HepG2 (cell line): Measurements from ENCODE around the gene NEDD4L. TPM values are rescaled to one million over a fixed set of nuclear protein-coding genes. Genes with fewer than 3 reads are reported as not detected.

Experiments
- ATAC-seq: fragments of 200-7000 bp; cut with Tn5 transposase; 3 replicates; pipeline ENCODE4 v1.9.1; 2020; ENCODE audit warnings: mild to moderate bottlenecking, moderate library complexity
- BruUV-seq: library from RNA; stranded (reverse); fragments of 400-500 nt; replicated peaks from 2 replicates; lab custom pipeline; 2021; lab: Mats Ljungman, UMichigan
- CTCF ChIA-PET: fragments of 300-600 bp; formaldehyde crosslinking; extraction: SDS; loops from one replicate; lab custom pipeline; 2021; ENCODE audit warnings: low total read pairs, inconsistent platforms, low intra/inter-chr PET ratio; lab: Yijun Ruan, JAX
- POLR2A ChIA-PET: fragments of 350-600 bp; sonication (Branson Sonifier 250); formaldehyde crosslinking; loops from one replicate; lab custom pipeline; 2020; ENCODE audit warnings: antibody characterized with exemption, inconsistent platforms; lab: Yijun Ruan, JAX
- DNase-seq: peaks from one replicate; pipeline ENCODE4 v3.0.0-alpha.2; 2015; ENCODE audit warnings: low spot score
- FAIRE-seq: peaks from 3 replicates; lab custom pipeline; 2011; peaks lifted over from hg19 to GRCh38; lab: Jason Lieb, UNC
- H2AFZ ChIP-seq: one replicate; pipeline ENCODE4 v1.6.1; 2011; ENCODE audit warnings: low read length, inconsistent platforms
- H3K27ac ChIP-seq: fragments of 300-600 bp; 3 replicates; pipeline ENCODE4 v1.8.0; 2011; ENCODE audit warnings: mixed run types, mild to moderate bottlenecking, mixed read lengths, low read length, inconsistent platforms; ENCODE audit not compliant: insufficient read depth; ENCODE audit errors: extremely low read length
- H3K27me3 ChIP-seq, 2 experiments: fragments of 200-600 bp in 1 of 2; 2 replicates in 1 of 2; 3 replicates in 1 of 2; pipeline versions ENCODE4 v1.6.0 to v1.8.0; 2011; ENCODE audit warnings: low read length in 2 of 2, mild to moderate bottlenecking in 2 of 2, moderate library complexity in 2 of 2, inconsistent platforms in 1 of 2; ENCODE audit not compliant: insufficient read depth in 2 of 2, control insufficient read depth in 1 of 2
- H3K36me3 ChIP-seq, 2 experiments: fragments of 200-600 bp in 1 of 2; replicated peaks in 1 of 2; 2 replicates in 1 of 2; 3 replicates in 1 of 2; pipeline versions ENCODE4 v1.5.1 to v1.8.0; 2011; ENCODE audit warnings: low read length in 2 of 2, inconsistent platforms in 1 of 2; ENCODE audit not compliant: insufficient read depth in 2 of 2, control insufficient read depth in 1 of 2
- H3K4me1 ChIP-seq: 2 replicates; pipeline ENCODE4 v1.5.1; 2012; ENCODE audit warnings: low read length, inconsistent platforms; ENCODE audit not compliant: insufficient read depth
- H3K4me2 ChIP-seq: 2 replicates; pipeline ENCODE4 v1.6.0; 2011; ENCODE audit warnings: low read depth, low read length, inconsistent platforms
- H3K4me3 ChIP-seq, 3 experiments: fragments of 200-600 bp in 1 of 3; sonication (generic), shearing (Covaris generic) in 1 of 3; replicated peaks in 1 of 3; 2 replicates each; pipeline ENCODE4 v1.5.1; 2011 to 2016; ENCODE audit warnings: low read length in 3 of 3, inconsistent platforms in 2 of 3, low read depth in 2 of 3, mild to moderate bottlenecking in 2 of 3, control low read depth in 1 of 3, mixed read lengths in 1 of 3; ENCODE audit not compliant: insufficient read depth in 1 of 3
- H3K79me2 ChIP-seq: one replicate; pipeline ENCODE4 v1.6.1; 2011; ENCODE audit warnings: low read length, inconsistent platforms; ENCODE audit not compliant: insufficient read depth
- H3K9ac ChIP-seq: 2 replicates; pipeline ENCODE4 v1.6.0; 2011; ENCODE audit warnings: mild to moderate bottlenecking, low read depth, low read length, inconsistent platforms; ENCODE audit not compliant: insufficient read depth
- H3K9me3 ChIP-seq: 2 replicates; pipeline ENCODE4 v1.5.1; 2012; ENCODE audit warnings: mild to moderate bottlenecking, low read length
- H4K20me1 ChIP-seq: 2 replicates; pipeline ENCODE4 v1.6.0; 2011; ENCODE audit warnings: inconsistent platforms, mild to moderate bottlenecking, low read length, moderate library complexity; ENCODE audit not compliant: insufficient read depth
- BRCA1 ChIP-seq: sonication (generic); formaldehyde crosslinking; IDR thresholded peaks from 2 replicates; pipeline ENCODE4 v1.4.0; 2020; ENCODE audit warnings: missing genetic modification reagents
- DNMT1 ChIP-seq: sonication (generic); formaldehyde crosslinking; IDR thresholded peaks from 2 replicates; pipeline ENCODE4 v1.5.1; 2020; ENCODE audit warnings: mild to moderate bottlenecking, missing genetic modification reagents
- HNRNPH1 ChIP-seq: fragments of 200-400 bp; formaldehyde crosslinking; optimal IDR thresholded peaks from 2 replicates; pipeline ENCODE3; 2017; ENCODE audit warnings: mild to moderate bottlenecking, low read depth, low read length
- KDM4B ChIP-seq: sonication (generic); formaldehyde crosslinking; IDR thresholded peaks from 2 replicates; pipeline ENCODE4 v1.4.0; 2020; ENCODE audit warnings: missing genetic modification reagents
- MED13 ChIP-seq: sonication (generic); formaldehyde crosslinking; IDR thresholded peaks from 2 replicates; pipeline ENCODE4 v1.5.0; 2020; ENCODE audit warnings: missing genetic modification reagents
- MZF1 ChIP-seq: sonication (generic); formaldehyde crosslinking; IDR thresholded peaks from 2 replicates; pipeline ENCODE4 v1.8.1; 2023; ENCODE audit warnings: mild to moderate bottlenecking, missing genetic modification reagents, borderline replicate concordance
- RFX1 ChIP-seq: fragments of 450-650 bp; IDR thresholded peaks from 2 replicates; pipeline ENCODE4 v1.6.1; 2017
- SKI ChIP-seq: fragments of 450-650 bp; IDR thresholded peaks from one replicate; pipeline ENCODE4 v1.6.1; 2018; ENCODE audit warnings: mild to moderate bottlenecking; ENCODE audit not compliant: partially characterized antibody
- ZNF282 ChIP-seq: fragments of 450-650 bp; IDR thresholded peaks from 2 replicates; pipeline ENCODE4 v1.6.1; 2018; ENCODE audit not compliant: partially characterized antibody
- ZNF333 ChIP-seq: sonication (generic); formaldehyde crosslinking; IDR thresholded peaks from 2 replicates; pipeline ENCODE4 v1.4.0; 2020; ENCODE audit warnings: mild to moderate bottlenecking, missing genetic modification reagents, borderline replicate concordance
- ZNF652 ChIP-seq: IDR thresholded peaks from 2 replicates; pipeline ENCODE4 v1.6.1; 2016; ENCODE audit warnings: low read depth, borderline replicate concordance
- WGBS: methylation state at CpG from one replicate; pipeline ENCODE4 v1.1.6; 2017; ENCODE audit warnings: low lambda C conversion rate; 5-methylcytosine and 5-hydroxymethylcytosine counted together
- in situ Hi-C: cut with HindIII; loops from 2 replicates; pipeline ENCODE4 v1.10.0; 2017; ENCODE audit warnings: low pct_unique_long_range_greater_than_20kb; ENCODE audit not compliant: extremely low pct_ligation_motif_present
- intact Hi-C: fragments of 100-400 bp; cut with micrococcal nuclease; formaldehyde crosslinking; loops from one replicate; pipeline ENCODE4 v1.10.0; 2022; ENCODE audit not compliant: unreplicated experiment
- polyA plus RNA-seq, 8 experiments: library from polyadenylated mRNA; depleted of rRNA in 3 of 8; stranded (reverse) in 7 of 8; unstranded in 1 of 8; fragments of >200 nt; fragmentation: Illumina TruSeq in 4 of 8; extraction: Trizol in 4 of 8; gene quantifications; 2 replicates each; pipeline versions ENCODE4 v1.2.1 to v1.2.3, GENCODE V29; 2011 to 2016; ENCODE audit warnings: low read depth in 4 of 8, missing spikeins in 1 of 8, mixed read lengths in 1 of 8; ENCODE audit not compliant: insufficient read depth in 1 of 8
- total RNA-seq, 5 experiments: library from RNA; depleted of rRNA; stranded (reverse); fragments of >200 nt; fragmentation: Illumina TruSeq; extraction: Trizol; gene quantifications; 2 replicates each; pipeline ENCODE4 v1.2.3, GENCODE V29; 2016; ENCODE audit warnings: low read depth in 1 of 5
- TF ChIP-seq, protein P1 (sequence below): sonication (generic); formaldehyde crosslinking; IDR thresholded peaks from 2 replicates; pipeline ENCODE4 v1.5.0; 2020; ENCODE audit warnings: mild to moderate bottlenecking, missing genetic modification reagents
- TF ChIP-seq, protein P2 (sequence below): sonication (generic); formaldehyde crosslinking; IDR thresholded peaks from 2 replicates; pipeline ENCODE4 v1.8.1; 2023; ENCODE audit warnings: mild to moderate bottlenecking, moderate library complexity, missing genetic modification reagents
- TF ChIP-seq, protein P3 (sequence below): sonication (generic); formaldehyde crosslinking; IDR thresholded peaks from 2 replicates; pipeline ENCODE4 v1.9.0; 2021; ENCODE audit warnings: missing genetic modification reagents, mild to moderate bottlenecking, borderline replicate concordance
- TF ChIP-seq, protein P4 (sequence below): sonication (generic); formaldehyde crosslinking; IDR thresholded peaks from 2 replicates; pipeline ENCODE4 v1.5.0; 2020; ENCODE audit warnings: missing genetic modification reagents

The NEDD4L gene
- total and polyA plus RNA-seq, 2 of the 13 experiments (the other 11 are each of a cell fraction or from before 2014, with no cell fraction given), result 168 to 390 TPM

DNA sequence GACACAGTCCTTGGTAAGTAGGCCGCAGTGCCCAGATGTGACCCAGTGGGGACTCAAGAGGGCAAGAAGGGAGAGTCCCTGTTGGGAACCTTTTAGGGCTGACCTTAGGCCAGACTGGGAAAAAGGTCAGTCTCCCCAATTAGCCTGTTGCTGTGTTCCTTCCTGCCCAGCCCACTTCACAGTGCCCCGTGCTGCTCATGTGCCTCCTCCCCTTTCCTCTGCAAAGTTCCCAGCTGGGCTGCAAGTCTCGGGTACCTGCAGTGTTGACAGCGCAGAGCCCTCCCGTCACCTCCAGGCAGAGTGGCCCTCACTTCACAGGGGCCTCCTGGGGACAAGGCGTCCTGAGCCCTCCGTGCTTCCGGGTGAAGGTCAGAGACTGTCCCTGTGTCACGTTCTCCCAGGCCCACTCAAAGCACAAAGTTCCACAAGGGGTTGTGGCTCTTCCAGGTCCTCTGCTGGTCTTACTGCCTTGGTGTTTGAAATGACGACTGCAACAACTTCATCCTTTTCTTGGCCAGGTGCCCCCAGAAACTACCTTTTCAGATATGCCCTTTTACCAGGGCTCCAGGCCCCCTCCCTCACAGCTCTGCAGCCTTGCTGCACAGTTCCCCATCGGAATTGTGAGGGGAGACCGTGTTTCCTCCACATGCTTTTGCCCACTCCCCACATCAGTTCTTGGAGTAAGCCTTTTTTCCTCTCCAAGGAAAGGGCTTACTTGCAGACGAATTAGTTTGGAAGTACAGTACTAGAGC, 359.1 kb downstream of the NEDD4L start (continued):
- TF ChIP-seq, protein P1, sequence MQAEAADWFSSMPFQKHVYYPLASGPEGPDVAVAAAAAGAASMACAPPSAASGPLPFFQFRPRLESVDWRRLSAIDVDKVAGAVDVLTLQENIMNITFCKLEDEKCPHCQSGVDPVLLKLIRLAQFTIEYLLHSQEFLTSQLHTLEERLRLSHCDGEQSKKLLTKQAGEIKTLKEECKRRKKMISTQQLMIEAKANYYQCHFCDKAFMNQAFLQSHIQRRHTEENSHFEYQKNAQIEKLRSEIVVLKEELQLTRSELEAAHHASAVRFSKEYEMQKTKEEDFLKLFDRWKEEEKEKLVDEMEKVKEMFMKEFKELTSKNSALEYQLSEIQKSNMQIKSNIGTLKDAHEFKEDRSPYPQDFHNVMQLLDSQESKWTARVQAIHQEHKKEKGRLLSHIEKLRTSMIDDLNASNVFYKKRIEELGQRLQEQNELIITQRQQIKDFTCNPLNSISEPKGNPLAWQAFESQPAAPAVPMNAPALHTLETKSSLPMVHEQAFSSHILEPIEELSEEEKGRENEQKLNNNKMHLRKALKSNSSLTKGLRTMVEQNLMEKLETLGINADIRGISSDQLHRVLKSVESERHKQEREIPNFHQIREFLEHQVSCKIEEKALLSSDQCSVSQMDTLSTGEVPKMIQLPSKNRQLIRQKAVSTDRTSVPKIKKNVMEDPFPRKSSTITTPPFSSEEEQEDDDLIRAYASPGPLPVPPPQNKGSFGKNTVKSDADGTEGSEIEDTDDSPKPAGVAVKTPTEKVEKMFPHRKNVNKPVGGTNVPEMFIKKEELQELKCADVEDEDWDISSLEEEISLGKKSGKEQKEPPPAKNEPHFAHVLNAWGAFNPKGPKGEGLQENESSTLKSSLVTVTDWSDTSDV, result no peak
- TF ChIP-seq ZNF282 (no peak), ZNF333 (CRISPR knock-in tag) (peak; percentile 96), DNMT1 (peak; percentile 98; the same call in 1 of the 2 replicates), ZNF652 (CRISPR knock-in tag) (no peak), BRCA1 (CRISPR knock-in tag) (peak; percentile 67; the same call in 1 of the 2 replicates), KDM4B (CRISPR knock-in tag) (peak; percentile 73; the same call in 1 of the 2 replicates)
- TF ChIP-seq, all 625 proteins: peak for 335

DNA sequence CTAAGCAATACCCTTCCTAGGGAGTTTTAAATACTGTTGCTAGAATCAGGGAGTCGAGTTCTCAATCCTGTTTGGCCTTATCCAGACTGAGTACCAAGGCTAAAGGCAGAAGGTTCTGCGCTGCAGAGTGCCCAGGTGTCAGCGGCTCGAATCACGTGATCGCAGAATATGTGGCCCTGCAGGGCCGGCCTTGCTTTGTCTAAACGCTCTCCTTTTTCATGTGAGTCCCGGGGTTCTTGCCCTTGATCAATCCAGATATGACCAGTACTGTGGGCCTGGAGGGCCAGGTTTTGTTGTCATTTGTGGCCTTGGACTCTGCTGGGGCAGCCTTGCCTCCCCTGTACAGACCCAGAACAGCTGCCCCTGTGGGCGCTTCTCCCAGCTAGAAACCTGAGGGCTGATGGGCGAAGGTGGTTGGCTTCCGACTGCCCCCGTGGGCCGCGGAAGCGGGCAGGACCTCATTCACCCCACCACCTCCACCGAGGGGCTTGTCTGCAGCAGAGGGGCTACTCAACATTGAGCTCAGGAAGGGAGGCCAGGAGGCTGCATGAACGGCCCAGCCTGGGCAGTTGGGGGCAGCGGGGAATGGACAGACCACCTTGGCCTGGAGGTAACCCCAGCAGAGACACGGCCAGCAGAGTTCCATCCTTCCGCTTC, 359.9 kb downstream of the NEDD4L start:
- H4K20me1 ChIP-seq, result no peaks in the 10 kb centered on the region
- DNase-seq (no peak), FAIRE-seq (no peak), ATAC-seq (peak; percentile 1; the same call in 2 of the 3 replicates)
- peak overlapping the region; percentile 57 for H3K9ac ChIP-seq
- peaks cover 99% of the 10 kb centered on the region for H3K4me1 ChIP-seq
- in situ Hi-C loops (no loop called here), intact Hi-C loops (loop anchor here (5.0 to 10.0 kb wide), 2 partner anchors 51 to 268 kb away; partner anchors contain the start of gene MALT1)
- H2AFZ ChIP-seq, result no peak overlapping the region
- no peaks in the 10 kb centered on the region for H3K9me3 ChIP-seq
- peaks cover 15% of the 10 kb centered on the region for H3K79me2 ChIP-seq
- peaks cover 0 to 4% of the 10 kb centered on the region in 2 experiments; a peak in 1 of 5 replicates for H3K36me3 ChIP-seq
- H3K27me3 ChIP-seq, result no peaks in the 10 kb centered on the region
- no peak overlapping the region for H3K4me3 ChIP-seq
- BruUV-seq, result no TSS peak
- H3K27ac ChIP-seq, result peak overlapping the region; percentile 98
- ChIA-PET CTCF (no interaction called here), POLR2A (interaction anchor here (0.6 to 9.1 kb wide), 3 partner anchors 12 to 358 kb away, joined by 3 to 181 read pairs (median 3); no protein-coding TSS in a partner anchor)
- no peak overlapping the region for H3K4me2 ChIP-seq
- WGBS, result 76% methylated on average over 13 of the region's 21 CpGs
- TF ChIP-seq, protein P2, sequence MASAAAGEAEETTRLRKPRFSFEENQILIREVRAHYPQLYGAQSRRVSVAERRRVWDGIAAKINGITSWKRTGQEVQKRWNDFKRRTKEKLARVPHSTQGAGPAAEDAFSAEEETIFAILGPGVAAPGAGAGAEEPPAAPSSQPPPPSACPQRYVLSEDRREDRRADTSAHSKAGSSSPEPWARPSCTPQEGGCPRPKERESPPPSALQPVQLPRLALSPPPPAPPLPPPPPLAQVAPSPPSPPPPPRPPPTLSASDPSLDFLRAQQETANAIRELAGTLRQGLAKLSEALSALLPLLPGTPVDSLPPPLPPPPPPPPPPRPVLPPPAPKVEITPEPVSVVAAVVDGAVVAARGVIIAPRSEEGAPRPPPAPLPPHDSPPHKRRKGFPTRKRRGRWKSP (CRISPR knock-in tag), result no peak
- TF ChIP-seq MED13, result peak; percentile 52; the same call in 1 of the 2 replicates
- no peak for TF ChIP-seq HNRNPH1
- no peak for TF ChIP-seq RFX1
- TF ChIP-seq SKI, result no peak
- TF ChIP-seq, protein P3, sequence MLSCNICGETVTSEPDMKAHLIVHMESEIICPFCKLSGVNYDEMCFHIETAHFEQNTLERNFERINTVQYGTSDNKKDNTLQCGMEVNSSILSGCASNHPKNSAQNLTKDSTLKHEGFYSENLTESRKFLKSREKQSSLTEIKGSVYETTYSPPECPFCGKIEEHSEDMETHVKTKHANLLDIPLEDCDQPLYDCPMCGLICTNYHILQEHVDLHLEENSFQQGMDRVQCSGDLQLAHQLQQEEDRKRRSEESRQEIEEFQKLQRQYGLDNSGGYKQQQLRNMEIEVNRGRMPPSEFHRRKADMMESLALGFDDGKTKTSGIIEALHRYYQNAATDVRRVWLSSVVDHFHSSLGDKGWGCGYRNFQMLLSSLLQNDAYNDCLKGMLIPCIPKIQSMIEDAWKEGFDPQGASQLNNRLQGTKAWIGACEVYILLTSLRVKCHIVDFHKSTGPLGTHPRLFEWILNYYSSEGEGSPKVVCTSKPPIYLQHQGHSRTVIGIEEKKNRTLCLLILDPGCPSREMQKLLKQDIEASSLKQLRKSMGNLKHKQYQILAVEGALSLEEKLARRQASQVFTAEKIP (CRISPR knock-in tag), result no peak
- TF ChIP-seq MZF1 (CRISPR knock-in tag), result no peak
- TF ChIP-seq, protein P4, sequence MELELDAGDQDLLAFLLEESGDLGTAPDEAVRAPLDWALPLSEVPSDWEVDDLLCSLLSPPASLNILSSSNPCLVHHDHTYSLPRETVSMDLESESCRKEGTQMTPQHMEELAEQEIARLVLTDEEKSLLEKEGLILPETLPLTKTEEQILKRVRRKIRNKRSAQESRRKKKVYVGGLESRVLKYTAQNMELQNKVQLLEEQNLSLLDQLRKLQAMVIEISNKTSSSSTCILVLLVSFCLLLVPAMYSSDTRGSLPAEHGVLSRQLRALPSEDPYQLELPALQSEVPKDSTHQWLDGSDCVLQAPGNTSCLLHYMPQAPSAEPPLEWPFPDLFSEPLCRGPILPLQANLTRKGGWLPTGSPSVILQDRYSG, result no peak
